Measurements from ENCODE around the gene NR4A1.

NR4A1 gene

GRCh38 chr12:52058631-52059361 lies 7.6 kb downstream of the NR4A1 start:
- no peak for DNase-seq (ENCODE audit: low read depth, low spot score)

- DNase-seq (ENCODE audit: low read depth, low spot score), result peak; percentile 49
Measured at GRCh38 chr12:52059582-52060497, 8.6 kb downstream of the NR4A1 start.

- DNase-seq (ENCODE audit: low read depth, low spot score), result peak; percentile 24
Measured at GRCh38 chr12:52060498-52061177, 9.4 kb downstream of the NR4A1 start.

GRCh38 chr12:52061470-52062166 lies 10.4 kb downstream of the NR4A1 start:
- DNase-seq (ENCODE audit: low read depth, low spot score), result no peak

GRCh38 chr12:52062167-52063081 lies 11.2 kb downstream of the NR4A1 start:
- DNase-seq (ENCODE audit: low read depth, low spot score), result no peak

GRCh38 chr12:52063082-52063924 lies 12.1 kb downstream of the NR4A1 start:
- no peak for DNase-seq (ENCODE audit: low read depth, low spot score)

GRCh38 chr12:52063981-52064649 lies 12.9 kb downstream of the NR4A1 start:
- DNase-seq (ENCODE audit: low read depth, low spot score), result peak; percentile 76

GRCh38 chr12:52066346-52067080 lies 15.3 kb downstream of the NR4A1 start:
- no peak for DNase-seq (ENCODE audit: low read depth, low spot score)

- no peak for DNase-seq (ENCODE audit: low read depth, low spot score)
Measured at GRCh38 chr12:52067081-52067374, 15.8 kb downstream of the NR4A1 start.

GRCh38 chr12:52069327-52070184 lies 18.3 kb downstream of the NR4A1 start, which contains the start of gene ATG101:
ATG101 (plus strand) TSS chr12:52069978; CDS start chr12:52073651, 3,673 bp downstream.
- peak; percentile 97 for DNase-seq (ENCODE audit: low read depth, low spot score)

GRCh38 chr12:52070185-52070925 lies 19.1 kb downstream of the NR4A1 start:
- peak; percentile 27 for DNase-seq (ENCODE audit: low read depth, low spot score)

- no peak for DNase-seq (ENCODE audit: low read depth, low spot score)
Measured at GRCh38 chr12:52073531-52074381, 22.5 kb downstream of the NR4A1 start.

GRCh38 chr12:52074971-52075724 lies 23.9 kb downstream of the NR4A1 start:
- no peak for DNase-seq (ENCODE audit: low read depth, low spot score)

- no peak for DNase-seq (ENCODE audit: low read depth, low spot score)
Measured at GRCh38 chr12:52076811-52077210, 25.6 kb downstream of the NR4A1 start.

- no peak for DNase-seq (ENCODE audit: low read depth, low spot score)
Measured at GRCh38 chr12:52078276-52078675, 27.0 kb downstream of the NR4A1 start.
